Activated T-cell treated with anti-CD3 and anti-CD28 coated beads, Interleukin-2, amount 50 U/mL, for 72 hours (primary cell): Measurements from ENCODE around the gene SNX20. TPM values are rescaled to one million over a fixed set of nuclear protein-coding genes. Genes with fewer than 3 reads are reported as not detected.

ENCODE experiments used
- ATAC-seq, 2 donors: fragments of 150-1000 bp; cut with Tn5 transposase; replicated peaks in 1 of 2; 2 replicates each; pipeline ENCODE4 v1.10.0; 2021; ENCODE audit warnings: moderate library complexity in 2 of 2, mild to moderate bottlenecking in 1 of 2
- DNase-seq, 2 donors: peaks; one replicate each; pipeline ENCODE4 v3.0.0; 2021 to 2022; ENCODE audit warnings: mixed read lengths in 1 of 2
- H3K27ac Mint-ChIP-seq: one replicate; pipeline ENCODE4 v1.8.0; 2022; ENCODE audit warnings: mild to moderate bottlenecking, moderate library complexity, mixed read lengths
- H3K27me3 Mint-ChIP-seq: one replicate; pipeline ENCODE4 v1.8.0; 2022; ENCODE audit warnings: low read depth, mixed read lengths
- H3K36me3 Mint-ChIP-seq, 2 donors: one replicate each; pipeline ENCODE4 v1.8.0; 2022; ENCODE audit warnings: mixed read lengths in 2 of 2, mild to moderate bottlenecking in 1 of 2; ENCODE audit not compliant: insufficient read depth in 2 of 2
- H3K4me1 Mint-ChIP-seq: one replicate; pipeline ENCODE4 v1.8.0; 2022; ENCODE audit warnings: low read depth, mixed read lengths
- H3K4me3 Mint-ChIP-seq, 2 donors: one replicate each; pipeline ENCODE4 v1.8.0; 2022; ENCODE audit warnings: mild to moderate bottlenecking in 2 of 2, mixed read lengths in 2 of 2, moderate library complexity in 2 of 2
- H3K9me3 Mint-ChIP-seq, 2 donors: one replicate each; pipeline ENCODE4 v1.8.0; 2022; ENCODE audit warnings: mixed read lengths in 2 of 2
- total RNA-seq, 2 donors: library from RNA; stranded (reverse); gene quantifications; one replicate each; pipeline ENCODE4 v1.2.3, GENCODE V29; 2022

Gene SNX20
- total RNA-seq, 2 donors from 2014 or later = 45.2 to 49.9 TPM

DNA sequence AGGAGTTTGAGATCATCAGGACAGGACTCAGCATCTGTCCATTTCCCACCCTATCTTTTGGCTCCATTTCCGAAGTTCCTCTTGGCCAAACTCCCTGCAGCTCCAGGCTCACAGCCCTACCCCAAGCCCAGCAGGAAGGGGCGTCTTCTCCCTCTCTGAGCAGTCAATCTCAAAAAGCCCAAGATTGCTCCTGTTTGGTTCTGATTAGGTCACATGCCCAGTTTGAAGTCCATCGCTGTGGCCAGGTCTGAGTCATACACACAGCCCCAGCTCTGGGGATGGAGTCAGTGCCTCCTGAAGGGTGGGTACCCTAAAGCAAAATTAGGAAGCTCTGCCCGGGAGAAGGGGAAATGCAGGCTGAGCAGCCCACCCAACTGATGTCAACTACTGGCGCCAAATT is 23.9 kb downstream of the SNX20 start:
- Mint-ChIP-seq H3K4me1 (no peaks in the 10 kb centered on the region), H3K4me3 (no peak overlapping the region), H3K9me3 (no peaks in the 10 kb centered on the region), H3K27me3 (no peaks in the 10 kb centered on the region), H3K36me3 (no peaks in the 10 kb centered on the region), H3K27ac (no peak overlapping the region)
- DNase-seq = no peak
- ATAC-seq = no peak

DNA sequence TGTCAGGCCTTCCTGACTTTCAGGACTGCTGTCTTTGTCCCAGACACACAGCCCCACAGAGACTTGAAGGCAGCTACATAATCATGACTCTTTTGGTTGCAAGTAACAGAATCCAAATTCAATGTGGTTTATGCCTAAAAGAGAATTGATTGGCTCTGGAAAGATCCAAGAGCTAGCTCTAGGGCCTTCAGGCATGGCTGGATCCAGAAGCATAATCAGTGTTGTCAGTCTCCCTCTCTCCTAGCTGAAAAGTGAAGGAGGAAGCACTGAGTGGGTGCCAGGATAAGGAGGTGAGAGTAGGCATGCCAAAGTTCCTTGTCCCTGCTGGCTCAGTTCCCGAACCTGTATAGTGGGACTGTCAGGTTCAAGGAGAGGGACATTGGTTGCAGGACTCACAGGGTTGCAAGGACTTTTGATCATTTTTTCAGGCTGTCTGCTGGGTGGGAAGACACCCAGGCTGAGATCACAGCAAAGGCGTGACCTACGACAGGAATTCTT is 25.5 kb downstream of the SNX20 start:
- no peak overlapping the region for H3K27ac Mint-ChIP-seq
- no peak overlapping the region for H3K4me3 Mint-ChIP-seq
- H3K4me1 Mint-ChIP-seq = no peaks in the 10 kb centered on the region
- H3K9me3 Mint-ChIP-seq = peaks cover 4 to 5% of the 10 kb centered on the region in 2 donors
- H3K27me3 Mint-ChIP-seq = no peaks in the 10 kb centered on the region
- H3K36me3 Mint-ChIP-seq = no peaks in the 10 kb centered on the region
- DNase-seq (no peak), ATAC-seq (no peak)

- no peaks in the 10 kb centered on the region for H3K4me1 Mint-ChIP-seq
- no peak for DNase-seq
- no peaks in the 10 kb centered on the region for H3K27me3 Mint-ChIP-seq
- no peak overlapping the region for H3K27ac Mint-ChIP-seq
- H3K9me3 Mint-ChIP-seq = peaks cover 4 to 5% of the 10 kb centered on the region in 2 donors
- no peaks in the 10 kb centered on the region for H3K36me3 Mint-ChIP-seq
- H3K4me3 Mint-ChIP-seq = no peak overlapping the region
- ATAC-seq = no peak
These were observed 27.2 kb downstream of the SNX20 start for GRCh38 chr16:50653633-50654519.

DNA sequence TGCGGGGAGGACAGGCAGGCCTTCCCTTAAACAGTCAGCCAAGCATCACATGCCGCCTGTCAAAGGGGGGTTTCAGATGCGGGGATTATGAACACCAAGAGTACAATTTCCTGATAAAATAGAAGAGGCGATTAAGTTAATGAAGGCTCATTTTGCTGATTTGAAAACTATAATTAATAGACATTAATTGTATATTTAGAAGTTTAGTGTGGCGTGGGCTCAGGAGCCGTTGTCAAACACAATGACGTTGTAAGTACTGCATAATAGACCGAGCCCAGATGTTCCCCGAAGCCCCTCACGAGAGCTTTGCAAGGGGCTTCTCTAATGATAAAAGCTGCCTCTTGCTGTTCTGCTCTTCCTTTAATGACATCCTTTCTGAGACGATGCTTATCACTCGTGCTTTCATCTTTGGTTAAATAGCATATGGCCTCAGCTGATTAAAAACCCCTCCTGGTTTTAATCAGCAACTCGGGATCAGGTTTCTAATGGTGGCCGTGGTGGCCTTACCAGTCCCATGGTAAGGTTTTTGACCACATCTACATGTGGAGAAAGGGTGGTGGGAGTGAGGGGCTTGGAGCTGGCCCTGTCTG is 28.2 kb downstream of the SNX20 start:
- H3K4me3 Mint-ChIP-seq = no peak overlapping the region
- no peaks in the 10 kb centered on the region for H3K27me3 Mint-ChIP-seq
- peaks cover 4 to 5% of the 10 kb centered on the region in 2 donors for H3K9me3 Mint-ChIP-seq
- H3K4me1 Mint-ChIP-seq = no peaks in the 10 kb centered on the region
- ATAC-seq (no peak), DNase-seq (no peak)
- no peaks in the 10 kb centered on the region for H3K36me3 Mint-ChIP-seq
- no peak overlapping the region for H3K27ac Mint-ChIP-seq

DNA sequence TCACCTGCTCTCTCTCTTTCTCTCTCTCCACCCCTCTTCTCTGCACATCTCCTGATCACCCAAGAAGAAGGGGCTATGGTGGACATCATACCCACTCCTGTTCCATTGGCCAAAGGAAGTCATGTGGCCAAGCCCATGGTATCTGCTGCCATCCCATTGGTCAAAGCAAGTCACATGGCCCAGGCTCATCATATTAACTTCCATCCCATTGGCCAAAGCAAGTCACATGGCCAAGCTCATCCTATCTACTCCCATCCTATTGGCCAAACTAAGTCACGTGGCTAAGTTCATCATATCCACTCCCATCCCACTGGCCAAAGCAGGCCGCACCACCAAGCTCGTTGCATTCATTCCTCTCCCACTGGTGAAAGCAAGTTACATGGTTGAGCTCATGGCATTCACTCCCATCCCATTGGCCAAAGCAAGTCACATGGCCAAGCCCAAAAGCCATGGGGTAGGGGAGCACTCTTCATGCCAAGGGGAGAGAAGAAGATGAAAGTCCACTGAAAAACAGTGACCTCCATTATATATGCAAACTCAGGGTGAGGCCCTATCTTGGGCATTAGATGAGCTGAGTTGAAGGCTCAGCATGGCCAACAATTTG is 29.2 kb downstream of the SNX20 start:
- Mint-ChIP-seq H3K36me3 (no peaks in the 10 kb centered on the region), H3K9me3 (peaks cover 4 to 5% of the 10 kb centered on the region in 2 donors), H3K4me3 (no peak overlapping the region), H3K27ac (no peak overlapping the region), H3K4me1 (no peaks in the 10 kb centered on the region), H3K27me3 (no peaks in the 10 kb centered on the region)
- ATAC-seq (no peak), DNase-seq (no peak)

DNA sequence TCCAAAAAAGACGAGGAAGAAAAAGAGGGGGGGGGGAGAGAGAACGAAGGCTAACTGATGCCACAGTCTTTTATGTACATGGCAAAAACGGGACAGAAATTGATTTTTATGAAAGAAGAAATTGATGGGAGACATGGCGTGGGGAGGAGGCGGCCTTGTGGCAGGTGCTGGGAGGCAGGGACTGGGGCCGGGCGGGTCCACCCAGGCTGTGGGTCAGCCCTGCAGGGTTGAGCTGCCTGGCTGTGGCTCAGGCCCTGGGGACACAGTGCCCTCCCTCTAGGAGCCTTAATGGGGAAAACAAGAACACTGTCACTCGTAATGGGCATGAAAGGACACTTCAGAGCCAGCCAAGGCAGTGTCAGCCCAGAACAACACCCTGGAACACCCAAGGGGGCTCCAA is 34.8 kb downstream of the SNX20 start:
- no peak for ATAC-seq

GRCh38 chr16:50645563-50646220 is 35.4 kb downstream of the SNX20 start:
- ATAC-seq (no peak), DNase-seq (no peak)
- no peaks in the 10 kb centered on the region for H3K27me3 Mint-ChIP-seq
- no peak overlapping the region for H3K27ac Mint-ChIP-seq
- H3K36me3 Mint-ChIP-seq = no peaks in the 10 kb centered on the region
- no peak overlapping the region for H3K4me3 Mint-ChIP-seq
- H3K4me1 Mint-ChIP-seq = peaks cover 6% of the 10 kb centered on the region
- no peaks in the 10 kb centered on the region for H3K9me3 Mint-ChIP-seq

More for the DNA sequence above, 34.8 kb downstream of the SNX20 start:
- Mint-ChIP-seq H3K9me3 (no peaks in the 10 kb centered on the region), H3K4me1 (peaks cover 6% of the 10 kb centered on the region), H3K27ac (no peak overlapping the region), H3K27me3 (no peaks in the 10 kb centered on the region), H3K36me3 (no peaks in the 10 kb centered on the region), H3K4me3 (no peak overlapping the region)
- DNase-seq = no peak

GRCh38 chr16:50644729-50645128 is 36.4 kb downstream of the SNX20 start:
- DNase-seq = peak; percentile 41 to 47
- no peak overlapping the region for H3K27ac Mint-ChIP-seq

GRCh38 chr16:50644245-50644644 is 36.9 kb downstream of the SNX20 start:
- Mint-ChIP-seq H3K27me3 (no peaks in the 10 kb centered on the region), H3K36me3 (no peaks in the 10 kb centered on the region), H3K27ac (no peak overlapping the region), H3K4me3 (no peak overlapping the region), H3K4me1 (peaks cover 6% of the 10 kb centered on the region), H3K9me3 (no peaks in the 10 kb centered on the region)
- no peak for DNase-seq
- ATAC-seq = no peak

More at GRCh38 chr16:50644729-50645128, 36.4 kb downstream of the SNX20 start:
- Mint-ChIP-seq H3K4me1 (peaks cover 6% of the 10 kb centered on the region), H3K9me3 (no peaks in the 10 kb centered on the region), H3K36me3 (no peaks in the 10 kb centered on the region), H3K4me3 (no peak overlapping the region), H3K27me3 (no peaks in the 10 kb centered on the region)
- ATAC-seq = peak; percentile 70 to 74

GRCh38 chr16:50643192-50643591 is 37.9 kb downstream of the SNX20 start:
- DNase-seq = no peak
- Mint-ChIP-seq H3K9me3 (no peaks in the 10 kb centered on the region), H3K27ac (no peak overlapping the region), H3K4me1 (peaks cover 6% of the 10 kb centered on the region), H3K4me3 (no peak overlapping the region), H3K27me3 (no peaks in the 10 kb centered on the region), H3K36me3 (no peaks in the 10 kb centered on the region)
- no peak for ATAC-seq

DNA sequence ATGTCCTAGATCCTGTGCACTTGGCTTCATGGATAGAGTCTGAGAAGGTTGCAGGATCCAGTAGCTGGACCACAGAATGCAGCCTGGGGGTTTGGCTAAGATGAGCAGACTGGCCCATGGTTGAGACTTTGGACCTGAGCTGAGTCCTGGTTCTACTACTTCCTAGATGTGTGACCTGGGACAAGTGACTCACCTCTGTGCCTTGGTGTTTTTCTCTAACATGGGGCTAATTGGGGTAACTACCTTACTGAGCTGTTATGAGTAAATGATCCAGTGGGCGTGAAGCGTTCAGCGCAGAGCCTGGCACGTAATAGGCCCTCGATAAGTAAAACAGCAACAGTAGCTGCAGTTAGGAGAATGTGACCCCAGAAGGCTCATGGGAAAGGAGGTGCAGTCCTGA is 38.8 kb downstream of the SNX20 start:
- Mint-ChIP-seq H3K27ac (no peak overlapping the region), H3K4me3 (no peak overlapping the region), H3K4me1 (peaks cover 6% of the 10 kb centered on the region), H3K27me3 (no peaks in the 10 kb centered on the region), H3K36me3 (no peaks in the 10 kb centered on the region), H3K9me3 (no peaks in the 10 kb centered on the region)
- peak; percentile 22 to 73 for ATAC-seq
- DNase-seq = no peak

GRCh38 chr16:50641818-50642187 is 39.3 kb downstream of the SNX20 start:
- no peak for ATAC-seq
- Mint-ChIP-seq H3K9me3 (no peaks in the 10 kb centered on the region), H3K36me3 (no peaks in the 10 kb centered on the region), H3K4me1 (peaks cover 10% of the 10 kb centered on the region), H3K27me3 (no peaks in the 10 kb centered on the region), H3K27ac (no peak overlapping the region), H3K4me3 (no peak overlapping the region)
- no peak for DNase-seq
